Fibroblast of lung (primary cell): ENCODE results near the gene PIGM. TPM values are rescaled to one million over a fixed set of nuclear protein-coding genes. Genes with fewer than 3 reads are reported as not detected.

Experiments used
- DNase-seq, 2 donors: peaks; one replicate each; pipeline versions ENCODE4 v3.0.0 to v3.0.0-alpha.2; 2010; ENCODE audit warnings: low read depth in 2 of 2
- H2AFZ ChIP-seq: 2 replicates; pipeline ENCODE4 v1.5.1; 2012; ENCODE audit warnings: low read length, control low read depth, inconsistent platforms
- H3K27ac ChIP-seq: 2 replicates; pipeline ENCODE4 v1.5.1; 2011; ENCODE audit warnings: low read length, control low read depth; ENCODE audit not compliant: insufficient read depth
- H3K27me3 ChIP-seq: 2 replicates; pipeline ENCODE4 v1.5.1; 2011; ENCODE audit warnings: mild to moderate bottlenecking, low read length; ENCODE audit not compliant: control insufficient read depth, insufficient read depth
- H3K36me3 ChIP-seq: 2 replicates; pipeline ENCODE4 v1.5.1; 2011; ENCODE audit warnings: low read length; ENCODE audit not compliant: control insufficient read depth, insufficient read depth
- H3K4me1 ChIP-seq: 2 replicates; pipeline ENCODE4 v1.5.1; 2011; ENCODE audit warnings: low read length; ENCODE audit not compliant: control insufficient read depth, insufficient read depth; ENCODE audit errors: extremely low read depth
- H3K4me2 ChIP-seq: 2 replicates; pipeline ENCODE4 v1.5.1; 2011; ENCODE audit warnings: low read length, control low read depth; ENCODE audit not compliant: insufficient read depth; ENCODE audit errors: extremely low read depth
- H3K4me3 ChIP-seq, 4 experiments: fragments of 200-600 bp in 1 of 4; sonication (generic) in 1 of 4; replicated peaks in 1 of 4; 2 replicates each; pipeline ENCODE4 v1.5.1; 2011 to 2016; ENCODE audit warnings: low read length in 4 of 4, low read depth in 3 of 4, mild to moderate bottlenecking in 3 of 4, control low read depth in 2 of 4, inconsistent platforms in 1 of 4, mixed read lengths in 1 of 4; ENCODE audit not compliant: insufficient read depth in 1 of 4; ENCODE audit errors: control extremely low read depth in 1 of 4
- H3K79me2 ChIP-seq: 2 replicates; pipeline ENCODE4 v1.5.1; 2012; ENCODE audit warnings: mild to moderate bottlenecking, low read length, inconsistent platforms; ENCODE audit not compliant: control insufficient read depth, insufficient read depth
- H3K9ac ChIP-seq: 2 replicates; pipeline ENCODE4 v1.5.1; 2011; ENCODE audit warnings: mild to moderate bottlenecking, low read length, control low read depth; ENCODE audit not compliant: insufficient read depth
- H3K9me3 ChIP-seq: 2 replicates; pipeline ENCODE4 v1.5.1; 2012; ENCODE audit warnings: low read depth, low read length; ENCODE audit not compliant: control insufficient read depth, insufficient read depth
- H4K20me1 ChIP-seq: 2 replicates; pipeline ENCODE4 v1.5.1; 2011; ENCODE audit warnings: low read length; ENCODE audit not compliant: control insufficient read depth, insufficient read depth; ENCODE audit errors: extremely low read depth
- CTCF ChIP-seq, 2 donors: IDR thresholded peaks in 1 of 2; conservative IDR thresholded peaks in 1 of 2; 1 replicate in 1 of 2; 2 replicates in 1 of 2; pipeline ENCODE4 v1.5.1; 2011 to 2012; ENCODE audit warnings: low read length in 2 of 2, control low read depth in 1 of 2, inconsistent platforms in 1 of 2, low read depth in 1 of 2, mild to moderate bottlenecking in 1 of 2
- EZH2 ChIP-seq: IDR thresholded peaks from 2 replicates; pipeline ENCODE4 v1.5.1; 2012; ENCODE audit warnings: low read length, control low read depth, mild to moderate bottlenecking; ENCODE audit errors: missing control alignments
- polyA plus RNA-seq, 2 donors: library from polyadenylated mRNA; depleted of rRNA in 1 of 2; stranded (reverse) in 1 of 2; unstranded in 1 of 2; fragments of >200 nt; gene quantifications; 2 replicates each; pipeline ENCODE4 v1.2.1, GENCODE V29; 2011 to 2012; ENCODE audit warnings: missing spikeins in 1 of 2
- total RNA-seq: library from RNA; depleted of rRNA; stranded (reverse); fragments of >200 nt; gene quantifications from 2 replicates; pipeline ENCODE4 v1.2.1, GENCODE V29; 2014

Gene PIGM
- total and polyA plus RNA-seq, 2 donors (not counting 1 experiment from before 2014, with no cell fraction given): 4.5 to 6.7 TPM

- Histone ChIP-seq H3K4me2 (no peak overlapping the region), H4K20me1 (no peaks in the 10 kb centered on the region), H3K36me3 (no peaks in the 10 kb centered on the region), H3K9me3 (no peaks in the 10 kb centered on the region), H2AFZ (no peak overlapping the region), H3K79me2 (no peaks in the 10 kb centered on the region), H3K9ac (no peak overlapping the region), H3K27me3 (peaks cover 31% of the 10 kb centered on the region), H3K27ac (no peak overlapping the region), H3K4me3 (no peak overlapping the region), H3K4me1 (no peaks in the 10 kb centered on the region)
- no peak for TF ChIP-seq CTCF (conservative IDR thresholded peaks at IDR 0.05 in 1 of 2, IDR thresholded peaks at IDR 0.05 in 1 of 2; ENCODE audit: low read depth in 1 of 2, low read length in 2 of 2)
- no peak for DNase-seq
These were observed 43.1 kb upstream of the PIGM start for GRCh38 chr1:160074865-160075264.

- no peak overlapping the region for H3K27ac ChIP-seq
- H3K9ac ChIP-seq: no peak overlapping the region
- no peaks in the 10 kb centered on the region for H3K36me3 ChIP-seq
- no peak overlapping the region for H2AFZ ChIP-seq
- no peaks in the 10 kb centered on the region for H3K4me1 ChIP-seq
- TF ChIP-seq CTCF (conservative IDR thresholded peaks at IDR 0.05 in 1 of 2, IDR thresholded peaks at IDR 0.05 in 1 of 2; ENCODE audit: low read depth in 1 of 2, low read length in 2 of 2): no peak
- no peak for TF ChIP-seq EZH2
- DNase-seq: no peak
- H3K4me3 ChIP-seq: no peak overlapping the region
- peaks cover 47% of the 10 kb centered on the region for H3K27me3 ChIP-seq
- H3K79me2 ChIP-seq: no peaks in the 10 kb centered on the region
- no peak overlapping the region for H3K4me2 ChIP-seq
- no peaks in the 10 kb centered on the region for H4K20me1 ChIP-seq
- no peaks in the 10 kb centered on the region for H3K9me3 ChIP-seq
These were observed 39.5 kb upstream of the PIGM start for GRCh38 chr1:160071289-160071688.

DNA sequence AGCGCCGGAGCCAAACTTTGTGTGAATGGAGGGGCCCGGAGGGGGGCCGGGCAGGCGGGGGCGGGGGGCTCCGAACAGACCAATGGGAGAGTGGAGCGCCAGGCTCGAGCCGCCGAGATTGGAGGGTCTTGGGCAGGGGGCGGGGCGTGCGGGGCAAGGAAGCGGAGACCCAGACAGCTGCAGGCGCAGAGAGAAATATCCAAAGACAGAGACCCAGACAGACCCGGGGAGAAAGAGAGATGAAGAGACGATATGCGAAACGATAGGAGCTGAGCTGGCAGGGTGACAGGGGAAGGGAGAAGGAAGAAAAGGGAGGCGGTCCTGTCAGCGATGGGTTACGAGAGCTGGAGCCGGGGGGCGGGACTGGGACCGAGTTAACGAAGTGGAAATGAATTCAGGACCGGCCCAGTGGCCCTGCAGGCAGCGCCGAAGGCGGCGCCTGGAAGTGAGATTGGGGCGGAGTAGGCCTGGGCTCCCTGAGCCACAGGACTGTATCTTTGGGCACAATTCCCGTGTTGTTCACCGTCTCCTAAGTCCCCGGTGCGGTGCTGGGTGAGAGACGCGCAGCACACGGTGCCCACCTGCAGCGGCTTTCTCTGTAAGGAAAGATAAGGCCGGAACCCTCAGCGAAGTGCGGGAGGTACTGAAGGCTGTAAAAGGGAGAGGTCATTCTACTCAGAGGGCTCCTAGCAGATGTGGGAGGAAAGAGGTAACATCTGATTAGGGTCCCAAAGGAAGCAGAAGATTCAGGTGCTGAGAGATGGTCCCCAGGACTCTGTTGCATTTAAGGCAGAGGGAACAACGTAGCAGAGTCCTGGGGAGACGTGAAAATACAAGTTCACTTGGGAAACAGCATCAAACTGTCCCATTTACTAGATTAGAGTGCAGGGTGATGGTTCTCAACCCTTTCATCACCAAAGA is 38.7 kb upstream of the PIGM start:
- Histone ChIP-seq H3K4me3 (peak overlapping the region; percentile 25 to 65 (median 43)), H2AFZ (peak overlapping the region; percentile 70), H3K9ac (no peak overlapping the region), H3K4me2 (peak overlapping the region; percentile 80), H4K20me1 (no peaks in the 10 kb centered on the region), H3K4me1 (no peaks in the 10 kb centered on the region), H3K36me3 (no peaks in the 10 kb centered on the region), H3K27ac (no peak overlapping the region), H3K27me3 (peaks cover 40% of the 10 kb centered on the region), H3K79me2 (no peaks in the 10 kb centered on the region), H3K9me3 (no peaks in the 10 kb centered on the region)
- TF ChIP-seq CTCF (conservative IDR thresholded peaks at IDR 0.05 in 1 of 2, IDR thresholded peaks at IDR 0.05 in 1 of 2; ENCODE audit: low read depth in 1 of 2, low read length in 2 of 2): no peak
- TF ChIP-seq EZH2: peak; percentile 72
- DNase-seq: peak; percentile 28 to 42
